DND-41 (cell line): ENCODE measurements around the gene OTOP1.

Experiments
- CTCF ChIP-seq: IDR thresholded peaks from 2 replicates; pipeline ENCODE4 v1.5.1; 2012; ENCODE audit warnings: borderline replicate concordance, low read length, moderate library complexity, mild to moderate bottlenecking; ENCODE audit not compliant: poor library complexity, severe bottlenecking; ENCODE audit errors: extremely low read depth
- EZH2 ChIP-seq: IDR thresholded peaks from 3 replicates; pipeline ENCODE4 v1.6.1; 2012; ENCODE audit warnings: borderline replicate concordance, low read depth, mild to moderate bottlenecking, moderate library complexity, low read length, inconsistent platforms; ENCODE audit not compliant: severe bottlenecking

DNA sequence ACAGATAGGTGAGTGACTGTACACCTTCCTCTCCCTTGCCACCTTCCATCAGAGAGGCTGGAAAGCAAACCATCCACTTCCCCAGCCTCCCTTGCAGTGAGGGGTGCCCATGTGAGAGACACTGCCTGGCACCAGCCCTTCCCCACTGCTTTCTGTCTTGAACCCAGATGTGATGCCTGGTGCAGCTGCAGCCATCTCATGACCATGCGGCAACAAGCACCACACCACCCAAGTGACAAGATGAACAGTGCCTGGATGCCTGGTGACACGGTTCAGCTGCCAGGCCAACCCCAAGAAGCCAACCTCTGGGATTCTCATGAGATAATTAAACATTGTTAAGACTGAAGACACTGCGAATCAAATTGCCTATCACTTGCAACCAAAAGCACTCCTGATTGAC, 31.4 kb downstream of the OTOP1 start:
- TF ChIP-seq CTCF (no peak), EZH2 (no peak)
